ENCODE measurements around the gene IL13.

Gene IL13

DNA sequence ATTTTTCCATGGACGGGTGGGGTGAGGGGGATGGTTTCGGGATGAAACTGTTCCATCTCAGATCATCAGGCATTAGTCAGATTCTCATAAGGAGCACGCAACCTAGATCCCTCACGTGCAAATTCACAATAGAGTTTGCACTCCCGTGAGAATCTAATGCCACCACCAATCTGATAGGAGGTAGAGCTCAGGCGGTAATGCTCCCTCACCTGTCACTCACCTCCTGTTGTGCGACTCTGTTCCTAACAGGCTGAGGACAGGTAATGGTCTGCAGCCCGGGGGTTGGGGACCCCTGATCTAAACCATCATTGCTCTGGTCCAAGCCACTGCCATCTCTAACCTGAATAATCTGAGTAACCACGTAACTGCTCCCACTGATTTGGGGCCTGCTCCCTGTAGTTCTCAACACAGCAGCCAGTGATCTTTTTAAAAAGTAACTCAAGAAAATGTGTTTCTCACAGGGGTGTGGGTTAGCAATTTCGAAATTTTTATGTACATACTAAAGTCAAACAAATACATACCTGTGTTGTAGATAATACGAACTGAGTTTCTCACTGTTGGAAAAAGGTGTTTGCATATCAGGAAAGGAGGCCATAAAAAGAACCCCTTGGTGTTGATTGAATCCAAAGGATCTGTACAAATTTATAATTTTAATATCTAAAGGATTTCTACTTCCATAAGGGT lies 11.2 kb upstream of the IL13 start:
- no peak overlapping the region for H3K27ac ChIP-seq
- DNase-seq = no peak
- H3K27me3 ChIP-seq = no peaks in the 10 kb centered on the region
- no peaks in the 10 kb centered on the region for H3K4me1 ChIP-seq
- H3K4me3 ChIP-seq = no peak overlapping the region
- TF ChIP-seq, protein P1, sequence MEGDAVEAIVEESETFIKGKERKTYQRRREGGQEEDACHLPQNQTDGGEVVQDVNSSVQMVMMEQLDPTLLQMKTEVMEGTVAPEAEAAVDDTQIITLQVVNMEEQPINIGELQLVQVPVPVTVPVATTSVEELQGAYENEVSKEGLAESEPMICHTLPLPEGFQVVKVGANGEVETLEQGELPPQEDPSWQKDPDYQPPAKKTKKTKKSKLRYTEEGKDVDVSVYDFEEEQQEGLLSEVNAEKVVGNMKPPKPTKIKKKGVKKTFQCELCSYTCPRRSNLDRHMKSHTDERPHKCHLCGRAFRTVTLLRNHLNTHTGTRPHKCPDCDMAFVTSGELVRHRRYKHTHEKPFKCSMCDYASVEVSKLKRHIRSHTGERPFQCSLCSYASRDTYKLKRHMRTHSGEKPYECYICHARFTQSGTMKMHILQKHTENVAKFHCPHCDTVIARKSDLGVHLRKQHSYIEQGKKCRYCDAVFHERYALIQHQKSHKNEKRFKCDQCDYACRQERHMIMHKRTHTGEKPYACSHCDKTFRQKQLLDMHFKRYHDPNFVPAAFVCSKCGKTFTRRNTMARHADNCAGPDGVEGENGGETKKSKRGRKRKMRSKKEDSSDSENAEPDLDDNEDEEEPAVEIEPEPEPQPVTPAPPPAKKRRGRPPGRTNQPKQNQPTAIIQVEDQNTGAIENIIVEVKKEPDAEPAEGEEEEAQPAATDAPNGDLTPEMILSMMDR (IDR thresholded peaks at IDR 0.05) = no peak
- intact Hi-C loops (cut with DNase I; ENCODE audit: low total_unique reads) = no loop called here
- peaks cover 16 to 24% (median 19%) of the 10 kb centered on the region in 3 donors for H3K36me3 ChIP-seq
- H3K9me3 ChIP-seq = peaks cover 0 to 9% (median 8%) of the 10 kb centered on the region in 3 donors

DNA sequence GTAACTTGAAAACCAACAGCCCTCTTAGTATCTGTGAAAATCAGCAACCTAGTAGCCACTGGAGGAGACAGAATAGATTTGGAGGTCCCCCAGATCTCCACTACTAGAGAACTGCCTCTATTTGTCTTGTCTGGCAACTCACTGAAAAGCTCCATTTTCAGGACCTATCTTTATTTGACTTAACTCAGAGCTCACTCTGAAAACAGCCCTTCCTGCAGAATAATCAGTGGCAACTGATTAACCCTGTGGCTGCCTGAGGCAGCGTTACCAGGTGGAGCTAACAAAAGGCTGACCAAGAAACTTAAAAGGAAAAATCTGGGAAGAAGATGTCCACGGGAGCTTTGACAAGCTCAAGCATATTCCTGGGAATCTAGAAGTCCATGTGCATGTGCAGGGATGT lies 10.5 kb upstream of the IL13 start:
- Histone ChIP-seq H3K4me1 (no peaks in the 10 kb centered on the region), H3K27me3 (no peaks in the 10 kb centered on the region), H3K36me3 (peaks cover 8 to 16% (median 11%) of the 10 kb centered on the region in 3 donors), H3K9me3 (peaks cover 0 to 9% (median 8%) of the 10 kb centered on the region in 3 donors), H3K4me3 (no peak overlapping the region), H3K27ac (no peak overlapping the region)
- intact Hi-C loops (cut with DNase I; ENCODE audit: low total_unique reads) = no loop called here
- TF ChIP-seq, protein P1 (IDR thresholded peaks at IDR 0.05) = no peak
- DNase-seq = no peak

DNA sequence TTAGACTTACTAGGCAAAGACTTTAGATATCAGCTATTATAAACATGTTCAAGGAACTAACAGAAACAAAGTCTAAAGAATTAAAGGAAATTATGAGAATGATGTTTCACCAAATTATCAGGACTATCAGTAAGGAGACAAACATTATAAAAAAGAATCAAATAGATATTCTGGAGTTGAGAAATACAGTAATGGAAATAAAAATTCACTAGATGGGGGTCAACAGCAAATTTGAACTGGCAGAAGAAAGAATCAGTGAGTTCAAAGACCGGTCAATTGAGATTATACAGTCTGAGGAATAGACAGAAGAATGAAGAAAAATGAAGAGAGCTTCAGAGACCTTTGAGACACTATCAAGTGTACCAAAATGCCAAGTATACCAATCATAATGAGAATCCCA lies 9.6 kb upstream of the IL13 start:
- DNase-seq = no peak
- no peaks in the 10 kb centered on the region for H3K4me1 ChIP-seq
- intact Hi-C loops (cut with DNase I; ENCODE audit: low total_unique reads) = no loop called here
- no peak overlapping the region for H3K4me3 ChIP-seq
- TF ChIP-seq, protein P1 (IDR thresholded peaks at IDR 0.05) = no peak
- no peak overlapping the region for H3K27ac ChIP-seq
- H3K36me3 ChIP-seq = peaks cover 2 to 8% (median 3%) of the 10 kb centered on the region in 3 donors
- H3K9me3 ChIP-seq = peaks cover 0 to 9% (median 8%) of the 10 kb centered on the region in 3 donors
- no peaks in the 10 kb centered on the region for H3K27me3 ChIP-seq

DNA sequence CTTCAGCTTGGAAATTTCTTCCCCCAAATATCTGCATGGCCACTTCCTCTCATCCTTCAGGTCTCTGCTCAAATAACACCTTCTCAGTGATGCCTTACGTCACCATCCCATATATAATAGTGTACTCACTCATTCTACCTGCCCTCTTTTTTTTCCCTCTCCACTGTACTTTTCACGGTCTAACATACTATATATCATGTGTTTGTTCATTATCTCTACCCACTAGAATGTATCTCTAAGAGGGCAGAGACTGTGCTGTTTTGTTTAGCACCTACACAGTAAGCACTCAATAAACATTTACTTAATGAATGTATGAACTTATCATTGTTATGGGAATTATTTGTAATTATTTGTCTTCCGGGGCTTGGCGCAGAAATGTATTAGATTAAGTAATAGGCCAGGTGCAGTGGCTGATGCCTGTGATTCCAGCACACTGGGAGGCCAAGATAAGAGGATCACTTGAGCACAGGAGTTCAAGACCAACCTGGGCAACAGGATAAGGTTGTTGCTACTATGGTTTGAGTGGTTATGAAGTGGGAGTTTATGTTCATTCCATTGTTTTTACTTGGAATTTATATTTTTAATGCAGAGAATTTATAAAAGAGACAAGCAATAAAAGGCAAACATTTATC lies 6.0 kb upstream of the IL13 start:
- DNase-seq = no peak
- peaks cover 0 to 9% (median 8%) of the 10 kb centered on the region in 3 donors for H3K9me3 ChIP-seq
- intact Hi-C loops (cut with DNase I; ENCODE audit: low total_unique reads) = loop anchor here (10.0 kb wide), 1 partner anchor 163 kb away; the partner anchor contains the start of gene SOWAHA
- no peak overlapping the region for H3K4me3 ChIP-seq
- peaks cover 2 to 19% of the 10 kb centered on the region in 2 donors for H3K27me3 ChIP-seq
- H3K4me1 ChIP-seq = peaks cover 0 to 13% (median 12%) of the 10 kb centered on the region in 4 donors
- H3K36me3 ChIP-seq = no peaks in the 10 kb centered on the region
- TF ChIP-seq, protein P1 (IDR thresholded peaks at IDR 0.05) = no peak
- no peak overlapping the region for H3K27ac ChIP-seq

DNA sequence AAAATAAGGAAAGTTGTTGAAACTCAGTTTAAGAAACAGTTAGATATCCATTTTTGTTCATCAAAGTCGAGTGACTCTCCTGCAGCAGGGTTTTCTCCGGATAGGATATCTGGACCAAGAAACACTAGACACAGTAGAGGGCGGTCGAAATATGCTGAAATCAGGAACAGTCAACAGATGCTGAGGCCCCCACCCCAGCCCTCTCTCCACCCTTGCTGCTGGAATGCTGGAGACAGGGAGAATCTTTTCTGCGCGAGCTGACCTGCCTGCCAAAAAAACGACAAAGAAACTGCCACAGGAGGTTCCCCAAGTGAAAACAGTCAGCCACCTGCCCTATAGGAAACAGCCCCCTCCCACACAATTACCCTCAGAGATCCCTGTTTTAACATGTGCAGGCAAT lies 4.3 kb upstream of the IL13 start:
- peaks cover 2 to 19% of the 10 kb centered on the region in 2 donors for H3K27me3 ChIP-seq
- H3K36me3 ChIP-seq = no peaks in the 10 kb centered on the region
- H3K9me3 ChIP-seq = peaks cover 0 to 3% (median 2%) of the 10 kb centered on the region in 3 donors
- peaks cover 0 to 13% (median 12%) of the 10 kb centered on the region in 4 donors for H3K4me1 ChIP-seq
- H3K4me3 ChIP-seq = no peak overlapping the region
- DNase-seq = no peak
- intact Hi-C loops (cut with DNase I; ENCODE audit: low total_unique reads) = loop anchor here (10.0 kb wide), 1 partner anchor 161 kb away; the partner anchor contains the start of gene SOWAHA
- TF ChIP-seq, protein P1 (IDR thresholded peaks at IDR 0.05) = no peak
- H3K27ac ChIP-seq = no peak overlapping the region

All from tibial artery (tissue), 4 donors.